Measurements from ENCODE around the gene GCG. TPM values are rescaled to one million over a fixed set of nuclear protein-coding genes. Genes with fewer than 3 reads are reported as not detected.

Gene GCG
- total RNA-seq, 4 donors from 2014 or later: not detected

DNA sequence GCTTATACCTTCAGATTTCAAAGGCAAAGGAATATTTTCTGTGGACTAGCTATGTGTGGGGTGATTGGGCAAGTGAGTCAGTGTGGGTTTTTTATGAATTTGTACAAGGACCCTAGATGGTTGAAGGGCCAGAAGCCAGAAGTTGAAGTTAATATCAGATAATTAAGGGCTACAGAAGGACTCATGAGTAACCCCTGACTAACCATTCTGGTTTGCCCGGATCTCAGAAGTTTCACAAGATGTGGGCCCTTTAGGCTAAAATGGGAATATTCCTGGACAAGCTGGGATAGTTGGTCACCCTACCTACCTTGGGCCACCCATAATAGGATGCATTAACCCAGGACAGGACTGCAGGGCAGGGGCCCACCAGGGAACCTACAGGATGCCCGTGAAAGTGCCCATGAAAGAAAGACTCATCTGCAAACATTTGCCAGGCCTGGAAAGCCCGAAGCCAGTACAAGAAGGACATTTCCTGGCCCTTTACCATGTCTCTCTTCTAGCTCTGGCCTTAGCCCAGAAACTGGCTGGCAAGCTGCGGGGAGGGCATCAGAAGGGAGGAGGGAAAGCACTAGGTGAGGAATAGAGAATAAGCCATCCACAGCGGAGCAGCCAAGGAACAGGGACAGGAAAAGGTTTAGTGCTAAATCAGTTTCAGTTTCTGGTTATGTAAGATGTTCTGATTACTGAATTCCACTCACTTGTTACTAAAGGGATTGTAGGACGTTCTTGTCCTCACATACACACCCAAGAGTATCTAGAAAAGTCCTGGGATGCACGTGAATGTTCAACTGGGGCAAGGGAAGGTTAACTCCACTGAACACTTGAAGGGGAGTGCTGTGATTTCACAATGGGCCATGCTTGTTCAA lies 33.6 kb downstream of the GCG start:
- H3K4me3 ChIP-seq: no peak overlapping the region
- no peak overlapping the region for H3K27ac ChIP-seq
- TF ChIP-seq EP300 (IDR thresholded peaks at IDR 0.05) (no peak), CTCF (IDR thresholded peaks at IDR 0.05) (no peak), POLR2AphosphoS5 (IDR thresholded peaks at IDR 0.05) (no peak), POLR2A (IDR thresholded peaks at IDR 0.05) (no peak)
- peaks cover 25% of the 10 kb centered on the region for H3K4me1 ChIP-seq
- DNase-seq (ENCODE audit: low spot score in 2 of 2): no peak
- no peaks in the 10 kb centered on the region for H3K9me3 ChIP-seq
- no peaks in the 10 kb centered on the region for H3K27me3 ChIP-seq
- 22% methylated on average over 7 of the region's 7 CpGs for WGBS
- H3K36me3 ChIP-seq: no peaks in the 10 kb centered on the region

GRCh38 chr2:162116352-162116751 lies 35.7 kb downstream of the GCG start:
- no peak for DNase-seq (ENCODE audit: low spot score in 2 of 2)
- no peak for TF ChIP-seq POLR2AphosphoS5 (IDR thresholded peaks at IDR 0.05)
- no peak for TF ChIP-seq EP300 (IDR thresholded peaks at IDR 0.05)
- TF ChIP-seq POLR2A (IDR thresholded peaks at IDR 0.05): no peak
- no peak for TF ChIP-seq CTCF (IDR thresholded peaks at IDR 0.05)

GRCh38 chr2:162115076-162115475 lies 37.0 kb downstream of the GCG start:
- WGBS: 98% methylated on average over 2 of the region's 2 CpGs
- Histone ChIP-seq H3K27me3 (no peaks in the 10 kb centered on the region), H3K9me3 (no peaks in the 10 kb centered on the region), H3K36me3 (no peaks in the 10 kb centered on the region), H3K4me3 (no peak overlapping the region), H3K27ac (no peak overlapping the region), H3K4me1 (peaks cover 46% of the 10 kb centered on the region)
- TF ChIP-seq POLR2A (IDR thresholded peaks at IDR 0.05): no peak
- TF ChIP-seq EP300 (IDR thresholded peaks at IDR 0.05): no peak
- TF ChIP-seq CTCF (IDR thresholded peaks at IDR 0.05): no peak
- TF ChIP-seq POLR2AphosphoS5 (IDR thresholded peaks at IDR 0.05): no peak
- no peak for DNase-seq (ENCODE audit: low spot score in 2 of 2)

More at GRCh38 chr2:162116352-162116751, 35.7 kb downstream of the GCG start:
- Histone ChIP-seq H3K9me3 (no peaks in the 10 kb centered on the region), H3K36me3 (no peaks in the 10 kb centered on the region), H3K4me3 (no peak overlapping the region), H3K4me1 (peaks cover 46% of the 10 kb centered on the region), H3K27ac (no peak overlapping the region), H3K27me3 (no peaks in the 10 kb centered on the region)

- no peak for DNase-seq (ENCODE audit: low spot score in 2 of 2)
- WGBS: 54% methylated on average over 1 of the region's 1 CpG
- H3K27me3 ChIP-seq: no peaks in the 10 kb centered on the region
- no peaks in the 10 kb centered on the region for H3K9me3 ChIP-seq
- no peak for TF ChIP-seq CTCF (IDR thresholded peaks at IDR 0.05)
- TF ChIP-seq POLR2AphosphoS5 (IDR thresholded peaks at IDR 0.05): no peak
- no peak for TF ChIP-seq POLR2A (IDR thresholded peaks at IDR 0.05)
- no peak for TF ChIP-seq EP300 (IDR thresholded peaks at IDR 0.05)
- H3K36me3 ChIP-seq: no peaks in the 10 kb centered on the region
- H3K27ac ChIP-seq: no peak overlapping the region
- H3K4me3 ChIP-seq: no peak overlapping the region
- H3K4me1 ChIP-seq: peaks cover 46% of the 10 kb centered on the region
These were observed 37.8 kb downstream of the GCG start for GRCh38 chr2:162114271-162114670.

DNA sequence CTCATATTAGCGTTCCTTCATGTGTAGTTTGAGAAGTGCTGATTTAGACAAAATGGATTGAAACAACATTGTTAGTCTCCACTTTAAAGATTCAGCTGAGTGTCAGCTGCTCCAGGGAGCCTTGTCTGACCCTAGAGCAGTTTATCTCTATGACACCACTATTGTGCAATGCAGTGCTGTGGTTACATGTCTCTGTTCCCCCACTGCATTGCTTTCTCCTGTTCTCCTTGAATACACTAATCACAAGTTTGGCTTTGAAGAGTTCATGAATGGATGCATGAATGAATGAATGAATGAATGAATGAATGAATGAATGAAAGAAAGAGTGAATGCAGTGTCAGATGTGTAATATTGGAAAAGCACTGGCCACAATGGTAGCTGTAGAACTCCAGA lies 38.3 kb downstream of the GCG start:
- Histone ChIP-seq H3K9me3 (no peaks in the 10 kb centered on the region), H3K27me3 (no peaks in the 10 kb centered on the region), H3K36me3 (no peaks in the 10 kb centered on the region), H3K4me3 (no peak overlapping the region), H3K4me1 (peaks cover 42% of the 10 kb centered on the region), H3K27ac (no peak overlapping the region)
- 27% methylated on average over 1 of the region's 1 CpG for WGBS
- TF ChIP-seq POLR2AphosphoS5 (IDR thresholded peaks at IDR 0.05): peak in 1 of 3 donors; percentile 54
- no peak for TF ChIP-seq POLR2A (IDR thresholded peaks at IDR 0.05)
- TF ChIP-seq EP300 (IDR thresholded peaks at IDR 0.05): no peak
- no peak for TF ChIP-seq CTCF (IDR thresholded peaks at IDR 0.05)
- no peak for DNase-seq (ENCODE audit: low spot score in 2 of 2)
